Neural cell (in vitro differentiated cells): ENCODE results near the gene NRXN2. TPM values are rescaled to one million over a fixed set of nuclear protein-coding genes. Genes with fewer than 3 reads are reported as not detected.

ENCODE experiments used
- H2AFZ ChIP-seq: fragments of 200-600, 300-800 bp; sonication (generic), shearing (Covaris generic); 2 replicates; pipeline ENCODE4 v1.6.0; 2014; ENCODE audit warnings: low read depth, mild to moderate bottlenecking, antibody characterized with exemption, low read length, moderate library complexity
- H3F3A ChIP-seq: fragments of 200-600 bp; shearing (Covaris generic); 2 replicates; pipeline ENCODE4 v1.6.1; 2016; ENCODE audit warnings: mild to moderate bottlenecking, moderate library complexity, mixed read lengths, antibody characterized with exemption, low read length; ENCODE audit not compliant: insufficient read depth, poor library complexity, severe bottlenecking
- H3K27ac ChIP-seq: fragments of 200-600, 300-800 bp; sonication (generic), shearing (Covaris generic); 2 replicates; pipeline ENCODE4 v1.5.1; 2014; ENCODE audit warnings: mild to moderate bottlenecking, low read length, moderate library complexity
- H3K27me3 ChIP-seq: fragments of 300-800, 200-600 bp; sonication (generic), shearing (Covaris generic); 2 replicates; pipeline ENCODE4 v1.6.0; 2014; ENCODE audit warnings: mild to moderate bottlenecking, low read depth, low read length, moderate library complexity; ENCODE audit not compliant: insufficient read depth
- H3K36me3 ChIP-seq: fragments of 300-800, 200-600 bp; sonication (generic), shearing (Covaris generic); 2 replicates; pipeline ENCODE4 v1.5.1; 2014; ENCODE audit warnings: mild to moderate bottlenecking, antibody characterized with exemption, low read length, moderate library complexity; ENCODE audit not compliant: insufficient read depth
- H3K4me2 ChIP-seq: fragments of 300-800, 200-600 bp; sonication (generic), shearing (Covaris generic); 2 replicates; pipeline ENCODE4 v1.6.0; 2014; ENCODE audit warnings: mild to moderate bottlenecking, low read length
- H3K4me3 ChIP-seq: fragments of 300-800, 200-600 bp; sonication (generic), shearing (Covaris generic); 2 replicates; pipeline ENCODE4 v1.5.1; 2014; ENCODE audit warnings: mild to moderate bottlenecking, low read length, moderate library complexity
- H3K79me2 ChIP-seq: fragments of 200-600 bp; shearing (Covaris generic); replicated peaks from 2 replicates; pipeline ENCODE4 v1.6.0; 2014; ENCODE audit warnings: mild to moderate bottlenecking, low read length, moderate library complexity; ENCODE audit not compliant: insufficient read depth
- H3K9ac ChIP-seq: fragments of 300-800, 200-600 bp; sonication (generic), shearing (Covaris generic); 2 replicates; pipeline ENCODE4 v1.6.1; 2016; ENCODE audit warnings: mild to moderate bottlenecking, low read length, mixed read lengths
- H3K9me2 ChIP-seq: fragments of 200-600 bp; shearing (Covaris generic); 2 replicates; pipeline ENCODE4 v1.6.1; 2016; ENCODE audit warnings: mild to moderate bottlenecking, low read length, mixed read lengths; ENCODE audit not compliant: insufficient read depth
- H3K9me3 ChIP-seq: fragments of 200-600, 300-800 bp; sonication (generic), shearing (Covaris generic); 2 replicates; pipeline ENCODE4 v1.6.1; 2016; ENCODE audit warnings: mild to moderate bottlenecking, mixed run types, low read length, moderate library complexity, mixed read lengths
- H4K20me1 ChIP-seq: fragments of 200-600 bp; shearing (Covaris generic); 2 replicates; pipeline ENCODE4 v1.6.1; 2016; ENCODE audit warnings: mild to moderate bottlenecking, mixed run types; ENCODE audit not compliant: insufficient read depth
- EP300 ChIP-seq: fragments of 450-650 bp; conservative IDR thresholded peaks from 2 replicates; pipeline ENCODE4 v1.6.1; 2014; ENCODE audit warnings: antibody characterized with exemption, mild to moderate bottlenecking, moderate library complexity; ENCODE audit not compliant: poor library complexity, severe bottlenecking
- EZH2 ChIP-seq: fragments of 200-600, 300-800 bp; shearing (Covaris generic), sonication (generic); IDR thresholded peaks from 2 replicates; pipeline ENCODE4 v1.6.1; 2014; ENCODE audit warnings: antibody characterized with exemption, low read length, borderline replicate concordance, mild to moderate bottlenecking; ENCODE audit not compliant: insufficient read depth, poor library complexity, severe bottlenecking
- MXI1 ChIP-seq: fragments of 450-650 bp; conservative IDR thresholded peaks from 2 replicates; pipeline ENCODE4 v1.6.1; 2014; ENCODE audit warnings: antibody characterized with exemption, mild to moderate bottlenecking; ENCODE audit not compliant: poor library complexity, severe bottlenecking
- POLR2AphosphoS5 ChIP-seq: IDR thresholded peaks from 2 replicates; pipeline ENCODE4 v1.6.1; 2012
- RAD21 ChIP-seq: fragments of 450-650 bp; conservative IDR thresholded peaks from 2 replicates; pipeline ENCODE4 v1.6.1; 2014; ENCODE audit warnings: antibody characterized with exemption, mild to moderate bottlenecking, moderate library complexity
- SMC3 ChIP-seq: fragments of 450-650 bp; conservative IDR thresholded peaks from 2 replicates; pipeline ENCODE4 v1.6.1; 2014; ENCODE audit warnings: antibody characterized with exemption, mild to moderate bottlenecking, moderate library complexity; ENCODE audit not compliant: poor library complexity
- TAF1 ChIP-seq: IDR thresholded peaks from 2 replicates; pipeline ENCODE4 v1.6.1; 2012; ENCODE audit warnings: low read depth
- polyA plus RNA-seq: library from polyadenylated mRNA; depleted of rRNA; stranded (reverse); fragments of >200 nt; gene quantifications from 2 replicates; pipeline ENCODE4 v1.2.3, GENCODE V29; 2014
- TF ChIP-seq, protein P1 (sequence below): fragments of 450-650 bp; IDR thresholded peaks from 2 replicates; pipeline ENCODE4 v1.5.1; 2014; ENCODE audit warnings: antibody characterized with exemption, mild to moderate bottlenecking, moderate library complexity; ENCODE audit not compliant: poor library complexity, severe bottlenecking
- TF ChIP-seq, protein P2 (sequence below): IDR thresholded peaks from 2 replicates; pipeline ENCODE4 v1.6.1; 2012; ENCODE audit warnings: borderline replicate concordance

Gene NRXN2
- polyA plus RNA-seq, 1 donor from 2014 or later: 68.0 TPM

GRCh38 chr11:64720167-64720566 lies 2.8 kb downstream of the NRXN2 start:
- Histone ChIP-seq H3K9ac (peak overlapping the region; percentile 97), H3K36me3 (no peaks in the 10 kb centered on the region), H3K27me3 (no peaks in the 10 kb centered on the region), H3K27ac (no peak overlapping the region), H3K79me2 (peaks cover 59% of the 10 kb centered on the region), H4K20me1 (peaks cover 19% of the 10 kb centered on the region), H3F3A (no peaks in the 10 kb centered on the region), H3K4me2 (peak overlapping the region; percentile 91), H3K9me2 (no peaks in the 10 kb centered on the region), H3K9me3 (no peaks in the 10 kb centered on the region), H2AFZ (no peak overlapping the region), H3K4me3 (peak overlapping the region; percentile 91)
- no peak for TF ChIP-seq RAD21
- no peak for TF ChIP-seq TAF1
- no peak for TF ChIP-seq MXI1
- TF ChIP-seq, protein P1, sequence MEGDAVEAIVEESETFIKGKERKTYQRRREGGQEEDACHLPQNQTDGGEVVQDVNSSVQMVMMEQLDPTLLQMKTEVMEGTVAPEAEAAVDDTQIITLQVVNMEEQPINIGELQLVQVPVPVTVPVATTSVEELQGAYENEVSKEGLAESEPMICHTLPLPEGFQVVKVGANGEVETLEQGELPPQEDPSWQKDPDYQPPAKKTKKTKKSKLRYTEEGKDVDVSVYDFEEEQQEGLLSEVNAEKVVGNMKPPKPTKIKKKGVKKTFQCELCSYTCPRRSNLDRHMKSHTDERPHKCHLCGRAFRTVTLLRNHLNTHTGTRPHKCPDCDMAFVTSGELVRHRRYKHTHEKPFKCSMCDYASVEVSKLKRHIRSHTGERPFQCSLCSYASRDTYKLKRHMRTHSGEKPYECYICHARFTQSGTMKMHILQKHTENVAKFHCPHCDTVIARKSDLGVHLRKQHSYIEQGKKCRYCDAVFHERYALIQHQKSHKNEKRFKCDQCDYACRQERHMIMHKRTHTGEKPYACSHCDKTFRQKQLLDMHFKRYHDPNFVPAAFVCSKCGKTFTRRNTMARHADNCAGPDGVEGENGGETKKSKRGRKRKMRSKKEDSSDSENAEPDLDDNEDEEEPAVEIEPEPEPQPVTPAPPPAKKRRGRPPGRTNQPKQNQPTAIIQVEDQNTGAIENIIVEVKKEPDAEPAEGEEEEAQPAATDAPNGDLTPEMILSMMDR: no peak
- no peak for TF ChIP-seq EZH2
- TF ChIP-seq POLR2AphosphoS5: no peak
- TF ChIP-seq, protein P2, sequence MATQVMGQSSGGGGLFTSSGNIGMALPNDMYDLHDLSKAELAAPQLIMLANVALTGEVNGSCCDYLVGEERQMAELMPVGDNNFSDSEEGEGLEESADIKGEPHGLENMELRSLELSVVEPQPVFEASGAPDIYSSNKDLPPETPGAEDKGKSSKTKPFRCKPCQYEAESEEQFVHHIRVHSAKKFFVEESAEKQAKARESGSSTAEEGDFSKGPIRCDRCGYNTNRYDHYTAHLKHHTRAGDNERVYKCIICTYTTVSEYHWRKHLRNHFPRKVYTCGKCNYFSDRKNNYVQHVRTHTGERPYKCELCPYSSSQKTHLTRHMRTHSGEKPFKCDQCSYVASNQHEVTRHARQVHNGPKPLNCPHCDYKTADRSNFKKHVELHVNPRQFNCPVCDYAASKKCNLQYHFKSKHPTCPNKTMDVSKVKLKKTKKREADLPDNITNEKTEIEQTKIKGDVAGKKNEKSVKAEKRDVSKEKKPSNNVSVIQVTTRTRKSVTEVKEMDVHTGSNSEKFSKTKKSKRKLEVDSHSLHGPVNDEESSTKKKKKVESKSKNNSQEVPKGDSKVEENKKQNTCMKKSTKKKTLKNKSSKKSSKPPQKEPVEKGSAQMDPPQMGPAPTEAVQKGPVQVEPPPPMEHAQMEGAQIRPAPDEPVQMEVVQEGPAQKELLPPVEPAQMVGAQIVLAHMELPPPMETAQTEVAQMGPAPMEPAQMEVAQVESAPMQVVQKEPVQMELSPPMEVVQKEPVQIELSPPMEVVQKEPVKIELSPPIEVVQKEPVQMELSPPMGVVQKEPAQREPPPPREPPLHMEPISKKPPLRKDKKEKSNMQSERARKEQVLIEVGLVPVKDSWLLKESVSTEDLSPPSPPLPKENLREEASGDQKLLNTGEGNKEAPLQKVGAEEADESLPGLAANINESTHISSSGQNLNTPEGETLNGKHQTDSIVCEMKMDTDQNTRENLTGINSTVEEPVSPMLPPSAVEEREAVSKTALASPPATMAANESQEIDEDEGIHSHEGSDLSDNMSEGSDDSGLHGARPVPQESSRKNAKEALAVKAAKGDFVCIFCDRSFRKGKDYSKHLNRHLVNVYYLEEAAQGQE: no peak
- no peak for TF ChIP-seq SMC3
- TF ChIP-seq EP300: no peak

- Histone ChIP-seq H3F3A (no peaks in the 10 kb centered on the region), H3K4me3 (peak overlapping the region; percentile 91), H4K20me1 (peaks cover 23% of the 10 kb centered on the region), H3K9ac (no peak overlapping the region), H3K27me3 (no peaks in the 10 kb centered on the region), H3K79me2 (peaks cover 59% of the 10 kb centered on the region), H3K4me2 (no peak overlapping the region), H2AFZ (no peak overlapping the region), H3K27ac (no peak overlapping the region), H3K36me3 (no peaks in the 10 kb centered on the region), H3K9me2 (no peaks in the 10 kb centered on the region), H3K9me3 (no peaks in the 10 kb centered on the region)
- TF ChIP-seq MXI1 (no peak), TAF1 (no peak), RAD21 (no peak), POLR2AphosphoS5 (no peak), EZH2 (no peak), SMC3 (no peak), EP300 (no peak)
- TF ChIP-seq, protein P2: no peak
- TF ChIP-seq, protein P1: no peak
Measured at GRCh38 chr11:64719406-64719805, 3.6 kb downstream of the NRXN2 start.
